OCI-LY7 (cell line): Measurements from ENCODE around the gene IDUA. TPM values are rescaled to one million over a fixed set of nuclear protein-coding genes. Genes with fewer than 3 reads are reported as not detected.

Experiments used
- BruUV-seq: library from RNA; stranded (reverse); fragments of 400-500 nt; replicated peaks from 2 replicates; lab custom pipeline; 2021; lab: Mats Ljungman, UMichigan
- CTCF ChIA-PET: fragments of 300-600 bp; sonication (Branson Sonifier 250); formaldehyde crosslinking; loops from one replicate; lab custom pipeline; 2022; ENCODE audit warnings: antibody characterized with exemption; ENCODE audit not compliant: unreplicated experiment; lab: Charles Lee
- POLR2A ChIA-PET: fragments of 300-600 bp; sonication (Branson Sonifier 250); formaldehyde crosslinking; loops from one replicate; lab custom pipeline; 2022; ENCODE audit warnings: antibody characterized with exemption; lab: Charles Lee
- DNase-seq: peaks from one replicate; pipeline ENCODE4 v3.0.0-alpha.2; 2015; ENCODE audit warnings: low spot score
- H2AFZ ChIP-seq: fragments of 200-600 bp; sonication (generic), shearing (Covaris generic); 2 replicates; pipeline ENCODE4 v1.6.1; 2014; ENCODE audit warnings: mild to moderate bottlenecking, antibody characterized with exemption, low read length, moderate library complexity
- H3K27ac ChIP-seq: fragments of 200-600 bp; sonication (generic); 2 replicates; pipeline ENCODE4 v1.5.1; 2014; ENCODE audit warnings: mixed run types, low read depth, mild to moderate bottlenecking, moderate library complexity, low read length, inconsistent platforms; ENCODE audit not compliant: poor library complexity, severe bottlenecking
- H3K36me3 ChIP-seq: fragments of 200-600 bp; sonication (generic); 2 replicates; pipeline ENCODE4 v1.6.1; 2014; ENCODE audit warnings: mild to moderate bottlenecking, antibody characterized with exemption, low read length, moderate library complexity, mixed read lengths; ENCODE audit not compliant: insufficient read depth
- H3K4me1 ChIP-seq: fragments of 200-600 bp; sonication (generic); 2 replicates; pipeline ENCODE4 v1.5.1; 2014; ENCODE audit warnings: mild to moderate bottlenecking, low read length; ENCODE audit not compliant: insufficient read depth, poor library complexity, severe bottlenecking
- H3K4me2 ChIP-seq: fragments of 200-600 bp; sonication (generic); 2 replicates; pipeline ENCODE4 v1.6.1; 2014; ENCODE audit warnings: mild to moderate bottlenecking, low read length
- H3K4me3 ChIP-seq: fragments of 200-600 bp; sonication (generic); 2 replicates; pipeline ENCODE4 v1.5.1; 2014; ENCODE audit warnings: mild to moderate bottlenecking, low read depth, low read length; ENCODE audit not compliant: poor library complexity, severe bottlenecking
- H3K79me2 ChIP-seq: fragments of 200-600 bp; sonication (generic); 2 replicates; pipeline ENCODE4 v1.6.1; 2016; ENCODE audit warnings: low read depth, mild to moderate bottlenecking, low read length, moderate library complexity, mixed read lengths; ENCODE audit not compliant: insufficient read depth
- H3K9me2 ChIP-seq: fragments of 200-600 bp; sonication (generic); 2 replicates; pipeline ENCODE4 v1.6.1; 2016; ENCODE audit warnings: mild to moderate bottlenecking, low read length, mixed read lengths; ENCODE audit not compliant: insufficient read depth
- H3K9me3 ChIP-seq: fragments of 200-600 bp; sonication (generic); 2 replicates; pipeline ENCODE4 v1.6.1; 2014; ENCODE audit warnings: mild to moderate bottlenecking, mixed run types, low read length, mixed read lengths
- H4K20me1 ChIP-seq: fragments of 200-600 bp; sonication (generic); 2 replicates; pipeline ENCODE4 v1.6.1; 2014; ENCODE audit warnings: mild to moderate bottlenecking, antibody characterized with exemption, low read length, moderate library complexity, mixed read lengths; ENCODE audit not compliant: insufficient read depth
- EZH2phosphoT487 ChIP-seq: fragments of 200-600 bp; sonication (generic); IDR thresholded peaks from 2 replicates; pipeline ENCODE4 v1.6.1; 2018; ENCODE audit warnings: low read depth, borderline replicate concordance, mild to moderate bottlenecking, mixed run types, antibody characterized with exemption, low read length, moderate library complexity, mixed read lengths
- intact Hi-C: fragments of 100-400 bp; cut with micrococcal nuclease; formaldehyde crosslinking; loops from one replicate; pipeline ENCODE4 v1.10.0; 2022; ENCODE audit not compliant: unreplicated experiment
- total RNA-seq, 2 experiments: library from RNA; depleted of rRNA in 1 of 2; stranded (reverse); fragments of >200 nt in 1 of 2; shearing (Covaris generic) in 1 of 2; gene quantifications; 2 replicates each; pipeline ENCODE4 v1.2.3, GENCODE V29; 2014 to 2022
- TF ChIP-seq, protein P1 (sequence below): fragments of 200-600 bp; sonication (generic); conservative IDR thresholded peaks from 2 replicates; pipeline ENCODE4 v1.5.1; 2014; ENCODE audit warnings: mild to moderate bottlenecking, antibody characterized with exemption, low read length, moderate library complexity, mixed read lengths

IDUA gene
- total RNA-seq, 2 experiments from 2014 or later: 12.3 to 15.7 TPM

DNA sequence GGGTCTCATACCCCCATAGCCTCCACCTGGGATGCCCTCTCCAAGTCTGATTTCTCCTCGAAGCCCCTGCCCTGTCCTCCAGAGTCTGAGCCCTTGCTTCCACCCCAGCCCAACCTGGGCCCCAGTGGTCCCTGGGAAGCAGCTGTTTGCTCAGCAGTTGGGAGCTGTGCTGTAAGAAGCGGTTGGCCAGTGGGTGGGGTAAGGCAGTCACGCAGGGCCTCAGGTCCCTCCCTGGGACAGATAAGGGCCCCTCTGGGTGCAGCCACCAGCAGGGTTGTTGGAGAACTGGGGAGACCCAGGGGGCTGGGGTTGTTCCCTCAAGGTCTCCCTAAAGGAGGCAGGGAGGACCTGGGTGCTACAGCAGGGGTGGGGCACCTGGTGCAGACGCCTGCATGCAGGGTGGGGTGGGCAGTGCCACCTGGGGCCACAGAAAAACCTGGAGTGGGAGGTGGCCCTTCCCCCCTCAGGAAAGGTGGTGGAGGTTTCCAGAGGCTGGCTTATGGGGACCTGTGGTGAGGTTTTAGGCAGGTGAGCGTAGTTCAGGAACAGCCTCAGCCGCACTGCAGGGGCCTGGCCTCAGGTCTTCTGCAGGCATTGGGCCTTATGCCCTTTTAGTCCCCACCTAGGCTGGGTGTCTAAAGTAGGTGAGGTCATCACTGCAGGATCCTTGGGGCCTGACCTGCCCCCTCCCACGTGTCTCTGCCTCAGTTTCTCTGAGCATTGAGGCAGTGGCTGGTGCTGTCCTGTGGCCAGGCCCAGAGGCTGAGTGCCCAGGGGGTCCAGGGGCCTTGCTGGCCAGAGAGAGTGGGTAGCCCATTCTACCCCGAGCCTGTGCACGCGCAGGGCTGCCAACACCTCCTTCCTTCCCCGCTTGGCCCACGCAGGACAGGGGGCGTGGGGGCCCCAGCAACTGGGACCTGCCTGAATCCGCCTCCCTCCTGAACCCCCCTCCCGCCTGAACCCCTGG is 9.5 kb downstream of the IDUA start:
- no TSS peak for BruUV-seq
- no peaks in the 10 kb centered on the region for H3K9me3 ChIP-seq
- H3K4me3 ChIP-seq: no peak overlapping the region
- intact Hi-C loops: no loop called here
- no peaks in the 10 kb centered on the region for H3K4me1 ChIP-seq
- POLR2A ChIA-PET: interaction anchor here (0.5 kb wide), 1 partner anchor 181 kb away, joined by 4 read pairs; no protein-coding TSS in a partner anchor
- no peaks in the 10 kb centered on the region for H3K79me2 ChIP-seq
- no peaks in the 10 kb centered on the region for H3K9me2 ChIP-seq
- TF ChIP-seq, protein P1, sequence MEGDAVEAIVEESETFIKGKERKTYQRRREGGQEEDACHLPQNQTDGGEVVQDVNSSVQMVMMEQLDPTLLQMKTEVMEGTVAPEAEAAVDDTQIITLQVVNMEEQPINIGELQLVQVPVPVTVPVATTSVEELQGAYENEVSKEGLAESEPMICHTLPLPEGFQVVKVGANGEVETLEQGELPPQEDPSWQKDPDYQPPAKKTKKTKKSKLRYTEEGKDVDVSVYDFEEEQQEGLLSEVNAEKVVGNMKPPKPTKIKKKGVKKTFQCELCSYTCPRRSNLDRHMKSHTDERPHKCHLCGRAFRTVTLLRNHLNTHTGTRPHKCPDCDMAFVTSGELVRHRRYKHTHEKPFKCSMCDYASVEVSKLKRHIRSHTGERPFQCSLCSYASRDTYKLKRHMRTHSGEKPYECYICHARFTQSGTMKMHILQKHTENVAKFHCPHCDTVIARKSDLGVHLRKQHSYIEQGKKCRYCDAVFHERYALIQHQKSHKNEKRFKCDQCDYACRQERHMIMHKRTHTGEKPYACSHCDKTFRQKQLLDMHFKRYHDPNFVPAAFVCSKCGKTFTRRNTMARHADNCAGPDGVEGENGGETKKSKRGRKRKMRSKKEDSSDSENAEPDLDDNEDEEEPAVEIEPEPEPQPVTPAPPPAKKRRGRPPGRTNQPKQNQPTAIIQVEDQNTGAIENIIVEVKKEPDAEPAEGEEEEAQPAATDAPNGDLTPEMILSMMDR: no peak
- TF ChIP-seq EZH2phosphoT487: no peak
- CTCF ChIA-PET: no interaction called here
- no peak overlapping the region for H2AFZ ChIP-seq
- DNase-seq: no peak
- no peak overlapping the region for H3K4me2 ChIP-seq
- no peaks in the 10 kb centered on the region for H3K36me3 ChIP-seq
- H3K27ac ChIP-seq: no peak overlapping the region
- no peaks in the 10 kb centered on the region for H4K20me1 ChIP-seq

DNA sequence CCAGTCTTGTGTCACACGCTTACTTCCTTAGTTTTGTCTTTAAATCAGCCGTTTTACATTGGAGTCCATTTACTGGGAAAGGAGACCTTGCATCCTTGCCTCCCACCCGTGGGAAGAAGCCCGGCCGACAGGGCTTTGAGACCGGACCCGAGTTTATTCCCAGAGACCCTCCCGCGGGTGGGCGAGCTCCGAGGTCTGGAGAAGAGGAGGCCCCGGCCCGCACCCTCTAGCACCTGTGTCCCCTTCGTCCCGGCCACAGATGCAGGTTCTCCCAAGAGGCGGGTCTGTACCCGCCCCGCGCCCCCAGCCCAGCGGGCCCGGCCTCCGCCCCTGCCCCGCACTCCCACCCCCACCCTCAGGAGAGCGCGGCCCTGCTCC is 10.1 kb downstream of the IDUA start:
- ChIA-PET POLR2A (no interaction called here), CTCF (no interaction called here)
- intact Hi-C loops: no loop called here
- no peaks in the 10 kb centered on the region for H3K79me2 ChIP-seq
- H4K20me1 ChIP-seq: no peaks in the 10 kb centered on the region
- H3K9me3 ChIP-seq: no peaks in the 10 kb centered on the region
- H3K9me2 ChIP-seq: no peaks in the 10 kb centered on the region
- DNase-seq: no peak
- no peak overlapping the region for H3K4me3 ChIP-seq
- no peaks in the 10 kb centered on the region for H3K4me1 ChIP-seq
- H3K27ac ChIP-seq: no peak overlapping the region
- no peaks in the 10 kb centered on the region for H3K36me3 ChIP-seq
- BruUV-seq: no TSS peak
- TF ChIP-seq, protein P1: no peak
- no peak for TF ChIP-seq EZH2phosphoT487
- H2AFZ ChIP-seq: no peak overlapping the region
- no peak overlapping the region for H3K4me2 ChIP-seq
